ENCODE data around the gene LGALS7B. TPM values are rescaled to one million over a fixed set of nuclear protein-coding genes. Genes with fewer than 3 reads are reported as not detected.
A peak's percentile ranks its signal among the peaks of the same experiment; 100 is the strongest.

Gene LGALS7B
- total and polyA plus RNA-seq, 2 of the 8 experiments (the other 6 are each of a cell fraction or from before 2014, with no cell fraction given) = 3.6 TPM; not detected in 1

DNA sequence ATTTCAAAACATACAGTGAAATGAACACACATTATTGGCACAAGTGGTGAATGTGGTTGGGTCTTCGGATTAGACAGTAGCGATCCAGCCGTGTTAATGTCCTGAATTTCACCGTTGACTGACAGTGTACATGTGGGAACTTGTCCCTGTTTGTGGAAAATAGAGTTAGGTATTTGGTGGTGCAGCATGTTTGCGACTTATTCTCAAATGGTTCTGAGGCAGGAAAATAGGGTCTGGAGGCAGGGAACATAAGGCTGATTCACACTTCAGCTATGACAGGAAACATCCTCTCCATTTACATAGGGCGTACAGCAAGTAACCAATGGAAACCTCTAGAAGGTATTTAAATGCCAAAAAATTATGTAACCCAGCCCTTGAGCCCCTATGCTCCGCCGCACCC lies 4.2 kb downstream of the LGALS7B start:
- Histone ChIP-seq H3K4ac (replicated peaks; ENCODE audit: insufficient read length, low read depth, low read length) (no peak overlapping the region), H2BK5ac (ENCODE audit: low read depth, low read length) (no peak overlapping the region), H4K5ac (ENCODE audit: insufficient read length, low read depth, low read length) (no peak overlapping the region), H3K18ac (ENCODE audit: extremely low read depth, low read length) (no peak overlapping the region), H3K79me1 (ENCODE audit: low read depth, low read length) (no peaks in the 10 kb centered on the region), H2BK120ac (replicated peaks; ENCODE audit: low read depth, low read length) (no peak overlapping the region), H2AFZ (ENCODE audit: low read length) (no peak overlapping the region), H2BK20ac (ENCODE audit: low read length) (no peak overlapping the region), H3K4me3 (ENCODE audit: extremely low read depth in 1 of 4, insufficient read depth in 2 of 4, low read depth in 3 of 4, low read length in 4 of 4) (peak overlapping the region in 1 of 4 experiments; percentile 57; a peak in 4 of 8 replicates), H2BK12ac (ENCODE audit: low read depth, low read length) (no peak overlapping the region), H3K79me2 (ENCODE audit: control insufficient read depth in 1 of 2, insufficient read depth in 2 of 2, low read length in 2 of 2) (no peaks in the 10 kb centered on the region), H2BK15ac (ENCODE audit: low read length) (no peak overlapping the region), H3K36me3 (ENCODE audit: control insufficient read depth in 2 of 4, insufficient read depth in 4 of 4, low read length in 3 of 4) (no peaks in the 10 kb centered on the region), H4K91ac (replicated peaks; ENCODE audit: insufficient read length, low read length) (no peak overlapping the region), H3K27ac (ENCODE audit: low read depth, low read length) (no peak overlapping the region), H4K8ac (ENCODE audit: extremely low read depth, insufficient read depth, low read length) (no peak overlapping the region), H3K4me2 (ENCODE audit: insufficient read depth in 1 of 2, low read depth in 2 of 2, low read length in 2 of 2) (peak overlapping the region; percentile 22 to 75; a peak in 3 of 4 replicates), H3K9me3 (ENCODE audit: insufficient read depth in 2 of 2, low read depth in 1 of 2, low read length in 1 of 2) (no peaks in the 10 kb centered on the region; a peak in 1 of 4 replicates), H3K23me2 (ENCODE audit: low read depth, low read length) (no peaks in the 10 kb centered on the region), H4K20me1 (replicated peaks in 1 of 2; ENCODE audit: control insufficient read depth in 1 of 2, insufficient read depth in 2 of 2, low read length in 2 of 2) (no peaks in the 10 kb centered on the region), H3K9ac (replicated peaks in 1 of 4; ENCODE audit: extremely low read depth in 1 of 4, low read depth in 3 of 4, low read length in 3 of 4) (no peak overlapping the region), H3K23ac (ENCODE audit: insufficient read length) (no peak overlapping the region), H3K56ac (replicated peaks; ENCODE audit: insufficient read length, low read depth, low read length) (no peak overlapping the region), H3K4me1 (replicated peaks in 1 of 4; ENCODE audit: control insufficient read depth in 3 of 4, insufficient read depth in 4 of 4, low read length in 3 of 4) (peaks cover 0 to 2% (median 0%) of the 10 kb centered on the region in 4 experiments; a peak in 1 of 7 replicates), H3K27me3 (replicated peaks in 1 of 4; ENCODE audit: control insufficient read depth in 3 of 4, extremely low read depth in 1 of 4, insufficient read depth in 3 of 4, low read length in 3 of 4) (peaks cover 0 to 12% (median 3%) of the 10 kb centered on the region in 4 experiments; a peak in 4 of 7 replicates), H3K14ac (ENCODE audit: insufficient read length) (no peak overlapping the region), H2AK5ac (ENCODE audit: low read depth, low read length) (no peak overlapping the region)
- FAIRE-seq (no peak), DNase-seq (ENCODE audit: low read depth in 1 of 2, low spot score in 2 of 2) (no peak)
- POLR2A ChIA-PET (ENCODE audit: partially characterized antibody) = interaction anchor here (0.6 to 1.0 kb wide), 7 partner anchors 18 to 56 kb away, joined by 3 to 5 read pairs (median 3); partner anchors contain the start of genes HNRNPL and LGALS7
- 82% methylated on average over 8 of the region's 8 CpGs; no CpG with 5 or more reads in 1 of the 2 experiments for WGBS, 2 experiments (ENCODE audit: extremely low coverage in 1 of 2, insufficient coverage in 1 of 2, insufficient read length in 1 of 2, insufficient replicate concordance in 2 of 2, low coverage in 1 of 2, low lambda C conversion rate in 2 of 2, missing lambda C conversion rate in 1 of 2)
- CTCF ChIA-PET (ENCODE audit: partially characterized antibody) = interaction anchor here (0.7 kb wide), 1 partner anchor 12 kb away, joined by 3 read pairs; no protein-coding TSS in a partner anchor
- no peak for TF ChIP-seq POLR2A (IDR thresholded peaks at IDR 0.05; ENCODE audit: control extremely low read depth in 1 of 2, low read depth in 2 of 2, low read length in 2 of 2)
- TF ChIP-seq HDAC2 (IDR thresholded peaks at IDR 0.05; ENCODE audit: borderline replicate concordance in 1 of 2, low read depth in 2 of 2, low read length in 2 of 2) = no peak
- no peak for TF ChIP-seq SIN3A (conservative IDR thresholded peaks at IDR 0.05 in 1 of 2, IDR thresholded peaks at IDR 0.05 in 1 of 2; ENCODE audit: low read depth in 1 of 2, low read length in 2 of 2)
- TF ChIP-seq ZNF274 (IDR thresholded peaks at IDR 0.05; ENCODE audit: borderline replicate concordance, extremely low read depth, low read length) = no peak
- TF ChIP-seq TCF12 (IDR thresholded peaks at IDR 0.05; ENCODE audit: low read depth, low read length) = no peak
- TF ChIP-seq RBBP5 (IDR thresholded peaks at IDR 0.05; ENCODE audit: borderline replicate concordance, low read depth, low read length) = no peak
- no peak for TF ChIP-seq SAP30 (IDR thresholded peaks at IDR 0.05; ENCODE audit: insufficient read depth, insufficient replicate concordance, low read length)
- TF ChIP-seq POLR2AphosphoS5 (IDR thresholded peaks at IDR 0.05; ENCODE audit: low read depth, low read length) = no peak
- TF ChIP-seq, protein P1, sequence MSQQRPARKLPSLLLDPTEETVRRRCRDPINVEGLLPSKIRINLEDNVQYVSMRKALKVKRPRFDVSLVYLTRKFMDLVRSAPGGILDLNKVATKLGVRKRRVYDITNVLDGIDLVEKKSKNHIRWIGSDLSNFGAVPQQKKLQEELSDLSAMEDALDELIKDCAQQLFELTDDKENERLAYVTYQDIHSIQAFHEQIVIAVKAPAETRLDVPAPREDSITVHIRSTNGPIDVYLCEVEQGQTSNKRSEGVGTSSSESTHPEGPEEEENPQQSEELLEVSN (IDR thresholded peaks at IDR 0.05) = no peak
- TF ChIP-seq BCL11A (IDR thresholded peaks at IDR 0.05; ENCODE audit: low read depth in 2 of 2, low read length in 2 of 2) = no peak
- no peak for TF ChIP-seq CHD2 (IDR thresholded peaks at IDR 0.05; ENCODE audit: low read length)
- no peak for TF ChIP-seq EP300 (IDR thresholded peaks at IDR 0.05; ENCODE audit: borderline replicate concordance in 1 of 2, low read depth in 2 of 2, low read length in 2 of 2)
- no peak for TF ChIP-seq NRF1 (IDR thresholded peaks at IDR 0.05; ENCODE audit: low read depth, low read length)
